Measurements from ENCODE around the gene TRIM44. TPM values are rescaled to one million over a fixed set of nuclear protein-coding genes. Genes with fewer than 3 reads are reported as not detected.

TRIM44 gene
- total and polyA plus RNA-seq, 12 donors, result 5.5 to 89.8 (median 34.1) TPM

DNA sequence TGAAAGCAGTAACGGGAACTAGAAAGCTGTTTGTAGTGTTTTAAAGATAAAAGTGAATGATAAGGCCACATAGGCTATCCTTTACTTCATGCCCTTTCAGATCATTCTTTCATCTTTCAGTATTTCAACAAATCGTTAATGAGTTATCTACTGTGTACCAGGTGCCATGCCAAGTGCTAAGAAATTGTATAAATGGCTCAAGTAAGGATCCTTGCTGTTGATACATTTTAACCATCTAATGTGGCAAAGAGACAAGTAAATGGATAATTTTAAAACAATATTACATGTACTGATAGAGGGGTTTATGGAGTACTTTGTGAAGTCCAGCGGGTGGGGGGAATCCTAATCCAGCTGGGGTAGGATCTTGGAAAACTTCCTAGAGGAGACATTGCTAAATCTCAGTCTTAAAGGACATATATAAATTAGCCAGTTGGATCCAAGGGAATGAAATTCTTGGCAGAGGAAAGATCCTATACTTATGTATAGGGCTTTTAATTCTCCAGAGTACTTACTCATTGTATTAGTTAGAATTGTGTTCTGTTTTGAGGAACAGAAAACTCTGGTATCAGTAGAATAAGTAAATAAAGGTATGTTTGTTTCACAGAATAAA lies 119.4 kb downstream of the TRIM44 start:
- no peak for DNase-seq
- Histone ChIP-seq H3K36me3 (replicated peaks in 1 of 2) (no peaks in the 10 kb centered on the region), H3K4me1 (replicated peaks in 1 of 2) (peaks cover 0 to 10% of the 10 kb centered on the region in 2 donors), H3K27ac (no peak overlapping the region), H3K9me3 (replicated peaks in 1 of 3) (peaks cover 0 to 4% (median 0%) of the 10 kb centered on the region in 3 donors), H3K4me3 (no peak overlapping the region), H3K27me3 (no peaks in the 10 kb centered on the region)
- TF ChIP-seq CTCF (IDR thresholded peaks at IDR 0.05) (no peak), POLR2A (IDR thresholded peaks at IDR 0.05) (no peak)
- intact Hi-C loops (cut with DNase I), result no loop called here
- WGBS, 4 donors, result 45 to 65% (median 62%) methylated on average over 3 of the region's 3 CpGs

- no peaks in the 10 kb centered on the region for H3K27me3 ChIP-seq
- intact Hi-C loops (cut with DNase I), result no loop called here
- H3K4me3 ChIP-seq, result no peak overlapping the region
- DNase-seq, result no peak
- TF ChIP-seq CTCF (IDR thresholded peaks at IDR 0.05) (no peak), POLR2A (IDR thresholded peaks at IDR 0.05) (no peak)
- H3K36me3 ChIP-seq (replicated peaks in 1 of 2), result no peaks in the 10 kb centered on the region
- peaks cover 0 to 4% (median 0%) of the 10 kb centered on the region in 3 donors for H3K9me3 ChIP-seq (replicated peaks in 1 of 3)
- WGBS, 4 donors, result 78 to 89% (median 81%) methylated on average over 3 of the region's 3 CpGs
- H3K4me1 ChIP-seq (replicated peaks in 1 of 2), result peaks cover 0 to 10% of the 10 kb centered on the region in 2 donors
- no peak overlapping the region for H3K27ac ChIP-seq
These were observed 121.2 kb downstream of the TRIM44 start for GRCh38 chr11:35783809-35784208.

DNA sequence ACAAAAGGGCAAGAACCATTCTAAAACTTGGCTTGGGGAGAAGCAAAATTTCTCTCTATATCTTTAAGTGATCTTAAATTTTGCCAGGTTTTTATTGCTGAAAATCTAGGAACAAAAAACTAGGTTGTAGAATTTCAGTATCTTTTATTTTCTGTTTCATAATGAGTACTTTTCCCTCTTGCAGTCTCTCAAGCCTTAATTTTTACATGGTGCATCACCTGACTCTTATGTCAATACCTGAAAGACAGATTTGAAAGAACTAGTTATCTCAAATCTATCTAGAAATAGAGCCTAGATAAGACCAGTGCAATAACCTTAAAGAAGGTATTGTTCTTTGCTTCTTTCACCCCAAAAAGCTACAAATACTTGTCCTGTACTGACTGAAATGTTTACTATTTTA lies 122.1 kb downstream of the TRIM44 start:
- no peak overlapping the region for H3K27ac ChIP-seq
- peaks cover 0 to 10% of the 10 kb centered on the region in 2 donors for H3K4me1 ChIP-seq (replicated peaks in 1 of 2)
- H3K27me3 ChIP-seq, result no peaks in the 10 kb centered on the region
- H3K4me3 ChIP-seq, result no peak overlapping the region
- DNase-seq, result no peak
- H3K9me3 ChIP-seq (replicated peaks in 1 of 3), result peaks cover 0 to 2% (median 0%) of the 10 kb centered on the region in 3 donors
- H3K36me3 ChIP-seq (replicated peaks in 1 of 2), result no peaks in the 10 kb centered on the region
- TF ChIP-seq POLR2A (IDR thresholded peaks at IDR 0.05) (no peak), CTCF (IDR thresholded peaks at IDR 0.05) (no peak)
- intact Hi-C loops (cut with DNase I), result no loop called here

DNA sequence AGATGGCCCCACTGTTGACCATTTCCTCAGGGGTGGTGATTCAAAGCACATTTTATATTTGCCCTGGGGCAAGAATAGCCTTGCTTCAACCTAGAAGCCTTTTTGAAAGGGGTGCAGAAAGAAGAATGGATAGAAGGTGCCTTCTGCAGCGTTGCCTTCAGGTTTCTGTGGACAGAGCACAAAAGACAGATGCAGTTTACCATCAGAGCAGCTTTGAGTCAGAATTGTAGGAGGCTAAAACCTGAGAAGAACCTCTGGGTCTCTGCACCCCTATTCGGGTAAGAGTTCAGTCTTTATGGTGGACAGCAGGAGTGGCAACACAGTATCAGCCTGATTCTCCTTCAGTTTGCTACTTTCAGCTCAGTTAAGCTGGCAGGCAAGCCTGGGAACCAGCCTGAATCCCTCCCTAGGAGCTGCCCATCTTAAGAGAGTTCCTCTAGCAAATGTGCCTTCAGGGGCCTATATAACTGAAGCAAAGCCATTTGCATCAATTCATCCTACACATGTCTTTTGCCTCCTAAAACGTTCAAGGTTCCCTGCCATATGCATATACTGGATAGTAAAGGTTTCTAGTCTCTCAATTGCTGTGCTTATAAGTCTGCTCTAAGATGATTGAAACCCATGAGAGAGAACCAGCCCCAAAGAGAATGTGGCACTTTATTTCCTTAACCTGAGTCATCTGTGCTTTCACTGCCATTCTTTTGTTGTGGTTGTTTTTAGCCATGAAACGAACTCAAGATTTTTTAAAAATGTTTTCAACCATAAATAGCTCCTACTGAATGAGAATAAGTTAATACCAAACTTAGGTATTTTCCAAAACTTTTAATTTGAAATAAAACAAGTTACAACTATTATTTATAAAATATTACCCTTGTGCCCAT lies 123.0 kb downstream of the TRIM44 start:
- no peaks in the 10 kb centered on the region for H3K9me3 ChIP-seq (replicated peaks in 1 of 3)
- H3K27ac ChIP-seq, result no peak overlapping the region
- no peaks in the 10 kb centered on the region for H3K27me3 ChIP-seq
- no peaks in the 10 kb centered on the region for H3K36me3 ChIP-seq (replicated peaks in 1 of 2)
- intact Hi-C loops (cut with DNase I), result no loop called here
- DNase-seq, result no peak
- WGBS, 4 donors, result 69 to 77% (median 72%) methylated on average over 4 of the region's 4 CpGs
- H3K4me3 ChIP-seq, result no peak overlapping the region
- H3K4me1 ChIP-seq (replicated peaks in 1 of 2), result peaks cover 0 to 10% of the 10 kb centered on the region in 2 donors
- TF ChIP-seq POLR2A (IDR thresholded peaks at IDR 0.05), result no peak
- no peak for TF ChIP-seq CTCF (IDR thresholded peaks at IDR 0.05)
